GM10266 (cell line): Measurements from ENCODE around the gene PPP2R5C.
"Not testable (repeated sequence)": the region's sequence is repeated elsewhere in the genome, so short reads cannot be mapped to it uniquely, and the experiment has no call there.

Experiments used
- DNase-seq: peaks from one replicate; pipeline ENCODE4 v3.0.0; 2012; ENCODE audit errors: extremely low spot score
- TF ChIP-seq, protein P1 (sequence below): IDR thresholded peaks from 2 replicates; pipeline ENCODE4 v1.5.1; 2012; ENCODE audit warnings: mild to moderate bottlenecking, low read depth; ENCODE audit not compliant: control insufficient read depth, insufficient read depth; ENCODE audit errors: missing control alignments

The PPP2R5C gene

GRCh38 chr14:101965181-101965544 lies 203.7 kb downstream of the PPP2R5C start:
- peak; percentile 82 for DNase-seq
- TF ChIP-seq, protein P1, sequence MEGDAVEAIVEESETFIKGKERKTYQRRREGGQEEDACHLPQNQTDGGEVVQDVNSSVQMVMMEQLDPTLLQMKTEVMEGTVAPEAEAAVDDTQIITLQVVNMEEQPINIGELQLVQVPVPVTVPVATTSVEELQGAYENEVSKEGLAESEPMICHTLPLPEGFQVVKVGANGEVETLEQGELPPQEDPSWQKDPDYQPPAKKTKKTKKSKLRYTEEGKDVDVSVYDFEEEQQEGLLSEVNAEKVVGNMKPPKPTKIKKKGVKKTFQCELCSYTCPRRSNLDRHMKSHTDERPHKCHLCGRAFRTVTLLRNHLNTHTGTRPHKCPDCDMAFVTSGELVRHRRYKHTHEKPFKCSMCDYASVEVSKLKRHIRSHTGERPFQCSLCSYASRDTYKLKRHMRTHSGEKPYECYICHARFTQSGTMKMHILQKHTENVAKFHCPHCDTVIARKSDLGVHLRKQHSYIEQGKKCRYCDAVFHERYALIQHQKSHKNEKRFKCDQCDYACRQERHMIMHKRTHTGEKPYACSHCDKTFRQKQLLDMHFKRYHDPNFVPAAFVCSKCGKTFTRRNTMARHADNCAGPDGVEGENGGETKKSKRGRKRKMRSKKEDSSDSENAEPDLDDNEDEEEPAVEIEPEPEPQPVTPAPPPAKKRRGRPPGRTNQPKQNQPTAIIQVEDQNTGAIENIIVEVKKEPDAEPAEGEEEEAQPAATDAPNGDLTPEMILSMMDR, result no peak

DNA sequence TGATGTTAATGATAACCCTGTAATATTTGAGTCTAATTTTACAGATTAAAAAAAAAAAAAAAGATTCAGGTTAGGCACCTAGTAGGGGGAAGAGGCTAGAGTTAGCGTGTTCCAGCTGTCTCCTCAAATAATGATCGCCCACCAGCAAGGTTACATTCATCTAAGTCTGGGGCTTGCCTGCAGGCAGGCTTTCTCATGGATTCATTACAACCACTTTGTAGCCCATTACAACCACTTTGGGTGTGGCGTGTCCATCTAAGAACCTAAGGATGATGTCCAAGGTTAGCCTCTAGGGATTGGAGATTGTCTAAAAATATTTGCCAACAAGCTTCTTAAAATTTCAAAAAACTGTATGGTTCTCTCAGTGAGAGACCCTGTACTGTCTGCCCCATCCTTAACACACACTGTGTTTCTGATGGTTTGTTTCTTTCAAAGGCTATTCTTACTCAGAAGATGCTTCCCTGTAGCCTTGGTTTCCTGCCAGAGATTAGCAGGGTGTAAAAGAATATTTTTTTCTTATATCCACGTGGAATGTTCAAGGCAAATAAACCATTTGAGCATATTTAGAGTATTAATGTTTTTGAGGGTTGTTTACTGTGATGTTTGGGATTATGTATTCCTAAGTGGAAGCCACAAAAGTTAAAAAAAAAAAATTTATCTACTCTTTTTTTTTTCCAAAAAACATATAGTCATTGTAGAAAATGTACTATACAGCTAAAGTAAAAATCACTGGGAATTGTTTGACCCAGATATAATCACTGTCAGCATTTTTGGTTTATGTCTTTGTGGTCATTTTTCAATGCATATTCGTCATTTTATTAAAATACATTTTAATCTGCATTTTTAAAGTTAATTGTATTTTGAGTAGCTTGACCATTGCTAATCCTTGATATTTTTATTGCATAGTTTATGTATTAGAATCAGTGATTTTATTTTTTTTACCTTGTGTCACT lies 204.5 kb downstream of the PPP2R5C start:
- DNase-seq, result no peak
- TF ChIP-seq, protein P1, result no peak

DNA sequence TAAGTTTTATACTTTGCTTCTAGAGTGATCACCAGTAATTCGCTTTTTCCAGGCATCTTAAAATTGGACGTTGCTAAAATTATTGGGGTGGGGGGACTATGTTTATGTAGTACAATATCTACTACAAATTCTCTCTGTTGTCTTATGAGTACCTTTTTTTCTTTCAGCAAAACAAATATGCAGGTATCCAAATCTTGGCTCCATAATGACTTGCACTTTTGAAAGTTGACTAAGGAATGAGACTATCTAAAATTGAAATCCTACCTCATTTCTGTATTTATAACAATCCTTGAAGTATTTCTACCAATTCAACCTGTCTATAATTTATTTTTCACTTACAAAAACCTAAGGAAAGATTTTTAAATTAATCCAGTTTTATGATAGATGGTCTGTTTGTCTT lies 205.2 kb downstream of the PPP2R5C start:
- TF ChIP-seq, protein P1, result no peak
- DNase-seq, result no peak

- no peak for DNase-seq
- TF ChIP-seq, protein P1, result no peak
These were observed 206.7 kb downstream of the PPP2R5C start for GRCh38 chr14:101968186-101968585.

DNA sequence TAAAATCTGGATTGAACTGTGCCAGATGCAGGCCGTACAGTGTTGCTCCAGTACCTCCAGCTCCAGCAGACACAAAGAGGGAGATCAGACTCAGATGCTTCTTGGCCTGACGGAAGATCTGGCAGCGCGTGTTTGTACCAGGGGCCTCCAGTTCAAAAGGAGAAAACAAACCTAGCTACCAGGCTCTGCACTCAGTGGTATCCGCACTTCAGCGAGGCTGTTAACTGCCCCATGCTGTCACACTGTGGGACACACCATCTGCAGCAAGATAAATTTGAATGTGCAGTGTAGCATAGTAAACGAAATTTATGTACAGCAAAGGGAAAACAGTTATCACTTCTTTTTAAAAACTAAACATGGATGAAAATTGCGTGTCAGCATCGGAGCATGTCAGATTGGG lies 208.0 kb downstream of the PPP2R5C start:
- TF ChIP-seq, protein P1, result no peak
- DNase-seq, result no peak

GRCh38 chr14:101970830-101971400 lies 209.4 kb downstream of the PPP2R5C start:
- TF ChIP-seq, protein P1, result no peak
- no peak for DNase-seq

GRCh38 chr14:101971458-101971857 lies 209.9 kb downstream of the PPP2R5C start:
- DNase-seq, result not testable (repeated sequence)
